ENCODE data around the gene ANKFN1. TPM values are rescaled to one million over a fixed set of nuclear protein-coding genes. Genes with fewer than 3 reads are reported as not detected.
A peak's percentile ranks its signal among the peaks of the same experiment; 100 is the strongest.

The ANKFN1 gene
- total RNA-seq, 4 donors from 2014 or later, result 0.67 to 0.94 TPM; not detected in 2

DNA sequence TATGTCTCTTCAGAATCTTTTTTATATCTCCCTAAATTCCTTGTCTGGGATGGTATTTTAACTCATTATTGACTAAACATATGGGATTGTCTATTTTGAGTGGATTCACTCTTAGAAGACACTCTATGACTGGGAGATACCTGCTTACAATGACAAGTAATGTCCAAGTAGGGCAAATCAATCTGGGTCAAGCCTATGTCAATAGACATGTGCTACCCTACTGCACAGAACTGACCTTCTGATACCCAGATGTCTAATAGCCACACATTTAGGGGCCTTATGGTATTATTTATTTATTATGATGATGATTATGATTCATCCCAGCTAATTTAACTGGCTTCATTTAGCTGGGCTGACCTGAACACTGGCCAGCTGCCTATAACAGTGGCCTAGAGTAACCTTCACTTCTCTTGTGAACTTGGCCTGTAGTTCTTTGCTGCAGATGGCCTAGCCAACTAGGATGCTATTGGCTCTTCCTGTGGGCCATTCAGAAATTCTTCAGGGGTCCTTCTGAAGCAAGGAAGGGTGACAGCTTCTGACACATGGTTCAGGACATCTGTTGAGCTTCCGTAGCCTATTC, 138.0 kb downstream of the ANKFN1 start:
- Histone ChIP-seq H3K27ac (no peak overlapping the region), H3K4me3 (replicated peaks in 1 of 3) (no peak overlapping the region), H3K36me3 (no peaks in the 10 kb centered on the region), H3K9me3 (no peaks in the 10 kb centered on the region), H3K4me1 (peaks cover 0 to 3% of the 10 kb centered on the region in 2 donors), H3K27me3 (no peaks in the 10 kb centered on the region)
- TF ChIP-seq, protein P1, sequence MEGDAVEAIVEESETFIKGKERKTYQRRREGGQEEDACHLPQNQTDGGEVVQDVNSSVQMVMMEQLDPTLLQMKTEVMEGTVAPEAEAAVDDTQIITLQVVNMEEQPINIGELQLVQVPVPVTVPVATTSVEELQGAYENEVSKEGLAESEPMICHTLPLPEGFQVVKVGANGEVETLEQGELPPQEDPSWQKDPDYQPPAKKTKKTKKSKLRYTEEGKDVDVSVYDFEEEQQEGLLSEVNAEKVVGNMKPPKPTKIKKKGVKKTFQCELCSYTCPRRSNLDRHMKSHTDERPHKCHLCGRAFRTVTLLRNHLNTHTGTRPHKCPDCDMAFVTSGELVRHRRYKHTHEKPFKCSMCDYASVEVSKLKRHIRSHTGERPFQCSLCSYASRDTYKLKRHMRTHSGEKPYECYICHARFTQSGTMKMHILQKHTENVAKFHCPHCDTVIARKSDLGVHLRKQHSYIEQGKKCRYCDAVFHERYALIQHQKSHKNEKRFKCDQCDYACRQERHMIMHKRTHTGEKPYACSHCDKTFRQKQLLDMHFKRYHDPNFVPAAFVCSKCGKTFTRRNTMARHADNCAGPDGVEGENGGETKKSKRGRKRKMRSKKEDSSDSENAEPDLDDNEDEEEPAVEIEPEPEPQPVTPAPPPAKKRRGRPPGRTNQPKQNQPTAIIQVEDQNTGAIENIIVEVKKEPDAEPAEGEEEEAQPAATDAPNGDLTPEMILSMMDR (IDR thresholded peaks at IDR 0.05), result no peak
- TF ChIP-seq POLR2A (IDR thresholded peaks at IDR 0.05), result no peak
- 88 to 92% methylated on average over 1 of the region's 1 CpG for whole genome bisulfite sequencing, 2 donors
- DNase-seq, result peak; percentile 2 to 3
- intact Hi-C loops (cut with DNase I), result no loop called here

GRCh38 chr17:56292010-56292409, 138.7 kb downstream of the ANKFN1 start:
- TF ChIP-seq POLR2A (IDR thresholded peaks at IDR 0.05), result no peak
- TF ChIP-seq, protein P1 (IDR thresholded peaks at IDR 0.05), result no peak
- intact Hi-C loops (cut with DNase I), result no loop called here

DNA sequence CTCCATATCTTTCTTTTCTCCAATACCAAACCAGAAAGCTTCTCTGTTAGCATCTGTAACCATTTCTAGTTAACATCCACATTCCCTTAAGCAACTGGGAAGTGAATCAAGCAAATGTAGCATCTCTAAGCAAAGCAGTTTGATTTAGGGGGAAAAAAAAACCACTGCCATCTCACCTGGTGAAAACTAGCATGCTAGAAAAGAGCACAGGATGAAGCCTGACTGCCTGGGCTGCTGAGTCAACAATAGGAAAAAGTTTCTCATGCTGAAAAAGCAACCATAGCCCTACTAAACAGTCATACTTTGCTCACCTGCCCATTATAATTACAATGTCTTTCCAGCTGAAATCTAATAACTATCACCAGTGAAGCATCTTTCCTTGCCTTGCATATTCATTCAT, 139.3 kb downstream of the ANKFN1 start:
- H3K27me3 ChIP-seq, result no peaks in the 10 kb centered on the region
- H3K9me3 ChIP-seq, result no peaks in the 10 kb centered on the region
- H3K36me3 ChIP-seq, result no peaks in the 10 kb centered on the region
- H3K4me3 ChIP-seq (replicated peaks in 1 of 3), result no peak overlapping the region
- peaks cover 3 to 8% of the 10 kb centered on the region in 2 donors for H3K4me1 ChIP-seq
- intact Hi-C loops (cut with DNase I), result no loop called here
- DNase-seq, result no peak
- TF ChIP-seq, protein P1 (IDR thresholded peaks at IDR 0.05), result no peak
- TF ChIP-seq POLR2A (IDR thresholded peaks at IDR 0.05), result no peak
- no peak overlapping the region for H3K27ac ChIP-seq

More at GRCh38 chr17:56292010-56292409, 138.7 kb downstream of the ANKFN1 start:
- DNase-seq, result no peak
- H3K9me3 ChIP-seq, result no peaks in the 10 kb centered on the region
- no peaks in the 10 kb centered on the region for H3K36me3 ChIP-seq
- 50 to 65% methylated on average over 1 of the region's 1 CpG for WGBS, 2 donors
- no peak overlapping the region for H3K4me3 ChIP-seq (replicated peaks in 1 of 3)
- no peaks in the 10 kb centered on the region for H3K27me3 ChIP-seq
- H3K4me1 ChIP-seq, result peaks cover 3 to 4% of the 10 kb centered on the region in 2 donors
- H3K27ac ChIP-seq, result no peak overlapping the region

DNA sequence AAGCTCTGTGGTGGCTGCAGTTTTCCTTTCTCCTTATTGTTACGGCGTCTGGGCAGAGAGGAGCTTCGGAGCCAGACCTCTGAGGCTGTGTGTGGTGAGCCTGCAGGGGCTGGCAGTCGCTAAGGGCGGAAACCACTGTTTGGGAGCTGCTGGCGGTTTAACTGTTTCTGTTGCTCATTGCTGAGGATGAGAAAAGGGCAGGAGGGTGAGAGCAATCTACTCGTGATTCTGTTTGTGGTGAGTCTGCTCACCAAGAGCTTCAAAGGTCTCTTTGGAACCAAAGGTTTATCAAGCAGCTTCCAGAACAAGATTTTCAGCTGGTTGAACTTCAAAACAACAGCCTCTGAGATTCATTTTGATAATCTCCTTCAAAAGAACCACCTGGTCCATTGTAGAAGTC, 143.9 kb downstream of the ANKFN1 start:
- peak; percentile 2 to 3 for DNase-seq
- intact Hi-C loops (cut with DNase I), result no loop called here

GRCh38 chr17:56298846-56299245, 145.6 kb downstream of the ANKFN1 start:
- intact Hi-C loops (cut with DNase I), result no loop called here
- Histone ChIP-seq H3K36me3 (no peaks in the 10 kb centered on the region), H3K27ac (no peak overlapping the region), H3K27me3 (no peaks in the 10 kb centered on the region), H3K9me3 (no peaks in the 10 kb centered on the region), H3K4me3 (replicated peaks in 1 of 3) (no peak overlapping the region), H3K4me1 (peaks cover 0 to 8% of the 10 kb centered on the region in 2 donors)
- no peak for DNase-seq
- TF ChIP-seq, protein P1 (IDR thresholded peaks at IDR 0.05), result no peak
- no peak for TF ChIP-seq POLR2A (IDR thresholded peaks at IDR 0.05)
- WGBS, 2 donors, result 76 to 92% methylated on average over 1 of the region's 1 CpG

More for the DNA sequence above, 143.9 kb downstream of the ANKFN1 start:
- H3K4me3 ChIP-seq (replicated peaks in 1 of 3), result no peak overlapping the region
- no peaks in the 10 kb centered on the region for H3K9me3 ChIP-seq
- H3K27ac ChIP-seq, result no peak overlapping the region
- no peaks in the 10 kb centered on the region for H3K27me3 ChIP-seq
- peaks cover 0 to 8% of the 10 kb centered on the region in 2 donors for H3K4me1 ChIP-seq
- 6 to 9% methylated on average over 7 of the region's 7 CpGs for WGBS, 2 donors
- H3K36me3 ChIP-seq, result no peaks in the 10 kb centered on the region
- no peak for TF ChIP-seq POLR2A (IDR thresholded peaks at IDR 0.05)
- TF ChIP-seq, protein P1 (IDR thresholded peaks at IDR 0.05), result no peak
